ENCODE data around the gene TIMM17A.

DNA sequence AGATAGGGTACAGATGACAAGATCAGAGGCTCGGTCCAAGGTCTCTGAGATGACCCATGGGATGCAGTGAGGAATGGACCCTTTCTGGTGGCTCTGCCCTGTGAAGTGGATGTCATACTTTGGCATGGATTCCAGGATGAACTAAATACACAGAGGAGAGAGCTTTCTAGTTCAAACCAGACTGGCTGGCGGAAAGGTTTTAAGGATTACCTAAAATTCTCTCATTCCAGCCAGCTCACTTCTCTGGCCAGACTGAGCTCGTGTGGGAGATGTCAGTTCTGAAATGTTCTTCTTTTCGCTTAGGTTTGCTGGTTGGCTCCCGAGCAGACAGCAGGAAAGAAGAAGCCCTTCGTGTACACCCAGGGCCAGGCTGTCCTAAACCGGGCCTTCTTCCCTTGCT lies 33.3 kb downstream of the TIMM17A start:
- TF ChIP-seq, protein P1, sequence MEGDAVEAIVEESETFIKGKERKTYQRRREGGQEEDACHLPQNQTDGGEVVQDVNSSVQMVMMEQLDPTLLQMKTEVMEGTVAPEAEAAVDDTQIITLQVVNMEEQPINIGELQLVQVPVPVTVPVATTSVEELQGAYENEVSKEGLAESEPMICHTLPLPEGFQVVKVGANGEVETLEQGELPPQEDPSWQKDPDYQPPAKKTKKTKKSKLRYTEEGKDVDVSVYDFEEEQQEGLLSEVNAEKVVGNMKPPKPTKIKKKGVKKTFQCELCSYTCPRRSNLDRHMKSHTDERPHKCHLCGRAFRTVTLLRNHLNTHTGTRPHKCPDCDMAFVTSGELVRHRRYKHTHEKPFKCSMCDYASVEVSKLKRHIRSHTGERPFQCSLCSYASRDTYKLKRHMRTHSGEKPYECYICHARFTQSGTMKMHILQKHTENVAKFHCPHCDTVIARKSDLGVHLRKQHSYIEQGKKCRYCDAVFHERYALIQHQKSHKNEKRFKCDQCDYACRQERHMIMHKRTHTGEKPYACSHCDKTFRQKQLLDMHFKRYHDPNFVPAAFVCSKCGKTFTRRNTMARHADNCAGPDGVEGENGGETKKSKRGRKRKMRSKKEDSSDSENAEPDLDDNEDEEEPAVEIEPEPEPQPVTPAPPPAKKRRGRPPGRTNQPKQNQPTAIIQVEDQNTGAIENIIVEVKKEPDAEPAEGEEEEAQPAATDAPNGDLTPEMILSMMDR (conservative IDR thresholded peaks at IDR 0.05; ENCODE audit: low read length) = no peak
- TF ChIP-seq EZH2phosphoT487 (IDR thresholded peaks at IDR 0.05; ENCODE audit: borderline replicate concordance, low read depth, low read length) = no peak

Measured in OCI-LY7 (cell line).